H1 (cell line): ENCODE results near the gene CDC5L. TPM values are rescaled to one million over a fixed set of nuclear protein-coding genes. Genes with fewer than 3 reads are reported as not detected.

Experiments used
- CTCF ChIA-PET: fragments of 300-600 bp; sonication (Branson Sonifier 250); formaldehyde crosslinking; loops from one replicate; lab custom pipeline; 2021; ENCODE audit not compliant: partially characterized antibody; lab: Charles Lee
- POLR2A ChIA-PET: fragments of 300-600 bp; sonication (Branson Sonifier 250); formaldehyde crosslinking; loops from one replicate; lab custom pipeline; 2021; ENCODE audit warnings: inconsistent platforms; ENCODE audit not compliant: partially characterized antibody; lab: Charles Lee
- DNase-seq, 2 experiments: peaks; one replicate each; pipeline versions ENCODE4 v3.0.0 to v3.0.0-alpha.2; 2010 to 2022; ENCODE audit warnings: low spot score in 2 of 2, low read depth in 1 of 2, mixed read lengths in 1 of 2
- FAIRE-seq: peaks from 2 replicates; lab custom pipeline; 2011; peaks lifted over from hg19 to GRCh38; lab: Jason Lieb, UNC
- H2AFZ ChIP-seq: 2 replicates; pipeline ENCODE4 v1.8.1; 2012; ENCODE audit warnings: low read length, inconsistent platforms
- H2AK5ac ChIP-seq: 2 replicates; pipeline ENCODE4 v1.6.1; 2013; ENCODE audit warnings: low read depth, low read length
- H2BK120ac ChIP-seq: replicated peaks from 2 replicates; pipeline ENCODE3; 2013; ENCODE audit warnings: low read depth, low read length, inconsistent platforms
- H2BK12ac ChIP-seq: 2 replicates; pipeline ENCODE4 v1.6.1; 2013; ENCODE audit warnings: low read depth, low read length
- H2BK15ac ChIP-seq: 2 replicates; pipeline ENCODE4 v1.6.1; 2013; ENCODE audit warnings: low read length
- H2BK20ac ChIP-seq: 2 replicates; pipeline ENCODE4 v1.6.1; 2013; ENCODE audit warnings: low read length
- H2BK5ac ChIP-seq: 2 replicates; pipeline ENCODE4 v1.6.1; 2013; ENCODE audit warnings: low read depth, low read length
- H3K14ac ChIP-seq: 2 replicates; pipeline ENCODE4 v1.6.1; 2013; ENCODE audit warnings: inconsistent platforms; ENCODE audit not compliant: insufficient read length
- H3K18ac ChIP-seq: 2 replicates; pipeline ENCODE4 v1.6.1; 2013; ENCODE audit warnings: low read length; ENCODE audit errors: extremely low read depth
- H3K23ac ChIP-seq: 2 replicates; pipeline ENCODE4 v1.6.1; 2013; ENCODE audit warnings: inconsistent platforms; ENCODE audit not compliant: insufficient read length
- H3K23me2 ChIP-seq: 2 replicates; pipeline ENCODE4 v1.6.1; 2013; ENCODE audit warnings: low read depth, low read length
- H3K27ac ChIP-seq: 2 replicates; pipeline ENCODE4 v1.6.1; 2011; ENCODE audit warnings: low read depth, low read length, inconsistent platforms
- H3K27me3 ChIP-seq, 4 experiments: replicated peaks in 1 of 4; 1 replicate in 1 of 4; 2 replicates in 3 of 4; pipeline versions ENCODE4 v1.6.1 to v1.8.1; 2011 to 2013; ENCODE audit warnings: low read length in 3 of 4, mild to moderate bottlenecking in 3 of 4, inconsistent platforms in 2 of 4, mixed read lengths in 2 of 4, moderate library complexity in 1 of 4; ENCODE audit not compliant: control insufficient read depth in 3 of 4, insufficient read depth in 3 of 4; ENCODE audit errors: extremely low read depth in 1 of 4
- H3K36me3 ChIP-seq, 4 experiments: 2 replicates each; pipeline versions ENCODE4 v1.6.1 to v1.8.1; 2011 to 2013; ENCODE audit warnings: mild to moderate bottlenecking in 4 of 4, low read length in 3 of 4, moderate library complexity in 2 of 4, control low read depth in 1 of 4, inconsistent platforms in 1 of 4; ENCODE audit not compliant: insufficient read depth in 4 of 4, control insufficient read depth in 2 of 4
- H3K4ac ChIP-seq: replicated peaks from 2 replicates; pipeline ENCODE3; 2013; ENCODE audit warnings: low read length, low read depth, mixed read lengths, inconsistent platforms; ENCODE audit not compliant: insufficient read length
- H3K4me1 ChIP-seq, 4 experiments: replicated peaks in 1 of 4; 1 replicate in 1 of 4; 2 replicates in 3 of 4; pipeline versions ENCODE4 v1.6.1 to v1.8.1; 2011 to 2013; ENCODE audit warnings: low read length in 3 of 4, inconsistent platforms in 2 of 4, mixed read lengths in 1 of 4; ENCODE audit not compliant: insufficient read depth in 4 of 4, control insufficient read depth in 3 of 4
- H3K4me2 ChIP-seq, 2 experiments: 2 replicates each; pipeline versions ENCODE4 v1.6.1 to v1.8.1; 2011 to 2013; ENCODE audit warnings: low read depth in 2 of 2, low read length in 2 of 2, control low read depth in 1 of 2, inconsistent platforms in 1 of 2, mild to moderate bottlenecking in 1 of 2; ENCODE audit not compliant: insufficient read depth in 1 of 2
- H3K4me3 ChIP-seq, 4 experiments: fragments of 200-600, 300-600 bp in 1 of 4; sonication (generic), shearing (Covaris generic), sonication (Bioruptor Twin) in 1 of 4; 2 replicates each; pipeline versions ENCODE4 v1.5.1 to v1.8.1; 2011 to 2016; ENCODE audit warnings: low read length in 4 of 4, low read depth in 3 of 4, control low read depth in 2 of 4, inconsistent platforms in 2 of 4, mild to moderate bottlenecking in 2 of 4, mixed read lengths in 1 of 4, moderate library complexity in 1 of 4; ENCODE audit not compliant: insufficient read depth in 2 of 4; ENCODE audit errors: extremely low read depth in 1 of 4
- H3K56ac ChIP-seq: replicated peaks from 2 replicates; pipeline ENCODE3; 2013; ENCODE audit warnings: low read depth, mild to moderate bottlenecking, mixed read lengths, low read length, inconsistent platforms; ENCODE audit not compliant: insufficient read length
- H3K79me1 ChIP-seq: 2 replicates; pipeline ENCODE4 v1.6.1; 2013; ENCODE audit warnings: low read depth, low read length, control low read depth
- H3K79me2 ChIP-seq, 2 experiments: 2 replicates each; pipeline versions ENCODE4 v1.6.1 to v1.8.1; 2012 to 2013; ENCODE audit warnings: low read length in 2 of 2, mild to moderate bottlenecking in 2 of 2, inconsistent platforms in 1 of 2; ENCODE audit not compliant: insufficient read depth in 2 of 2, control insufficient read depth in 1 of 2
- H3K9ac ChIP-seq, 4 experiments: replicated peaks in 1 of 4; 1 replicate in 1 of 4; 2 replicates in 3 of 4; pipeline versions ENCODE4 v1.6.1 to v1.8.1; 2011 to 2013; ENCODE audit warnings: low read depth in 3 of 4, low read length in 3 of 4, control low read depth in 2 of 4, mild to moderate bottlenecking in 2 of 4, moderate library complexity in 2 of 4, inconsistent platforms in 1 of 4; ENCODE audit errors: extremely low read depth in 1 of 4
- H3K9me3 ChIP-seq, 2 experiments: 2 replicates each; pipeline versions ENCODE4 v1.6.1 to v1.8.1; 2012 to 2013; ENCODE audit warnings: mild to moderate bottlenecking in 2 of 2, moderate library complexity in 2 of 2, control low read depth in 1 of 2, inconsistent platforms in 1 of 2, low read depth in 1 of 2, low read length in 1 of 2, mixed read lengths in 1 of 2; ENCODE audit not compliant: insufficient read depth in 2 of 2
- H4K20me1 ChIP-seq, 2 experiments: replicated peaks in 1 of 2; 2 replicates each; pipeline versions ENCODE3 to v1.8.1; 2011 to 2013; ENCODE audit warnings: inconsistent platforms in 2 of 2, low read length in 2 of 2, mild to moderate bottlenecking in 1 of 2; ENCODE audit not compliant: insufficient read depth in 2 of 2, control insufficient read depth in 1 of 2
- H4K5ac ChIP-seq: 2 replicates; pipeline ENCODE4 v1.6.1; 2013; ENCODE audit warnings: low read length, low read depth, mixed read lengths, inconsistent platforms; ENCODE audit not compliant: insufficient read length
- H4K8ac ChIP-seq: 2 replicates; pipeline ENCODE4 v1.8.0; 2013; ENCODE audit warnings: mild to moderate bottlenecking, moderate library complexity, low read length, inconsistent platforms; ENCODE audit not compliant: insufficient read depth; ENCODE audit errors: extremely low read depth
- H4K91ac ChIP-seq: replicated peaks from 2 replicates; pipeline ENCODE3; 2013; ENCODE audit warnings: low read length, mixed read lengths, inconsistent platforms; ENCODE audit not compliant: insufficient read length
- CEBPB ChIP-seq: IDR thresholded peaks from 2 replicates; pipeline ENCODE4 v1.6.1; 2012; ENCODE audit warnings: low read depth, low read length
- CREB1 ChIP-seq: IDR thresholded peaks from 2 replicates; pipeline ENCODE4 v1.6.1; 2012; ENCODE audit warnings: inconsistent platforms
- EGR1 ChIP-seq: IDR thresholded peaks from 2 replicates; pipeline ENCODE4 v1.6.1; 2011; ENCODE audit warnings: low read depth, low read length, borderline replicate concordance
- JUND ChIP-seq: IDR thresholded peaks from 2 replicates; pipeline ENCODE4 v1.6.1; 2011; ENCODE audit warnings: mild to moderate bottlenecking, improper control_type of control experiment, low read length
- KDM1A ChIP-seq: fragments of 200-600, 300-600 bp; sonication (generic); IDR thresholded peaks from 2 replicates; pipeline ENCODE4 v1.7.1; 2016; ENCODE audit warnings: mild to moderate bottlenecking, low read length, borderline replicate concordance
- MAFK ChIP-seq: IDR thresholded peaks from 2 replicates; pipeline ENCODE4 v1.6.1; 2012; ENCODE audit warnings: low read depth, mild to moderate bottlenecking, improper control_type of control experiment, low read length
- NRF1 ChIP-seq: IDR thresholded peaks from 2 replicates; pipeline ENCODE4 v1.6.1; 2011; ENCODE audit warnings: mild to moderate bottlenecking, low read depth, low read length, improper control_type of control experiment
- RNF2 ChIP-seq: fragments of 200-900, 300-1000 bp; sonication (generic); IDR thresholded peaks from 2 replicates; pipeline ENCODE4 v1.7.1; 2016; ENCODE audit warnings: borderline replicate concordance, low read depth, mild to moderate bottlenecking, antibody characterized with exemption, low read length; ENCODE audit not compliant: poor library complexity, severe bottlenecking; ENCODE audit errors: missing control alignments
- SIN3A ChIP-seq, 2 experiments: IDR thresholded peaks in 1 of 2; conservative IDR thresholded peaks in 1 of 2; 2 replicates each; pipeline ENCODE4 v1.6.1; 2011 to 2012; ENCODE audit warnings: low read length in 2 of 2, improper control_type of control experiment in 1 of 2, low read depth in 1 of 2, mild to moderate bottlenecking in 1 of 2
- SIRT6 ChIP-seq: IDR thresholded peaks from one replicate; pipeline ENCODE4 v1.7.1; 2012; ENCODE audit warnings: low read length, inconsistent platforms
- SP1 ChIP-seq: IDR thresholded peaks from 2 replicates; pipeline ENCODE4 v1.6.1; 2011; ENCODE audit warnings: low read depth, low read length
- SRF ChIP-seq: IDR thresholded peaks from 2 replicates; pipeline ENCODE4 v1.6.1; 2011; ENCODE audit warnings: mild to moderate bottlenecking, low read depth, low read length, moderate library complexity
- TCF12 ChIP-seq: IDR thresholded peaks from 2 replicates; pipeline ENCODE4 v1.6.1; 2011; ENCODE audit warnings: low read depth, mild to moderate bottlenecking, low read length
- ZNF274 ChIP-seq: IDR thresholded peaks from 2 replicates; pipeline ENCODE4 v1.7.0; 2012; ENCODE audit warnings: low read length, borderline replicate concordance; ENCODE audit errors: extremely low read depth
- WGBS, 2 experiments: shearing (Covaris generic) in 1 of 2; methylation state at CpG; one replicate each; pipeline versions ENCODE4 v1.1.6 to v1.1.7; 2013 to 2015; ENCODE audit warnings: low lambda C conversion rate in 2 of 2, mixed read lengths in 2 of 2, inconsistent platforms in 1 of 2, low coverage in 1 of 2, missing lambda C conversion rate in 1 of 2; ENCODE audit not compliant: insufficient replicate concordance in 2 of 2, insufficient coverage in 1 of 2, insufficient read length in 1 of 2; ENCODE audit errors: extremely low coverage in 1 of 2, missing lambda C conversion rate in 1 of 2; 5-methylcytosine and 5-hydroxymethylcytosine counted together
- polyA plus RNA-seq, 7 experiments: library from polyadenylated mRNA; depleted of rRNA in 3 of 7; stranded (reverse) in 5 of 7; unstranded in 2 of 7; fragments of >200 nt in 5 of 7; fragments of 200-250 nt in 2 of 7; gene quantifications; 1 replicate in 5 of 7; 2 replicates in 1 of 7; 4 replicates in 1 of 7; pipeline versions ENCODE4 v1.2.1 to v1.2.3, GENCODE V29; 2011 to 2013; ENCODE audit warnings: missing spikeins in 2 of 7, mixed read lengths in 2 of 7
- total RNA-seq: library from RNA; stranded (reverse); fragmentation: NEBNext Ultra II Directional; extraction: Animal tissue kit (Norgen Biotek cat#: 25700); gene quantifications from 2 replicates; pipeline ENCODE4 v1.2.1, GENCODE V29; 2021

Gene CDC5L
- total and polyA plus RNA-seq, 2 of the 8 experiments (the other 6 are each of a cell fraction or from before 2014, with no cell fraction given) = 8.4 to 32.8 TPM

DNA sequence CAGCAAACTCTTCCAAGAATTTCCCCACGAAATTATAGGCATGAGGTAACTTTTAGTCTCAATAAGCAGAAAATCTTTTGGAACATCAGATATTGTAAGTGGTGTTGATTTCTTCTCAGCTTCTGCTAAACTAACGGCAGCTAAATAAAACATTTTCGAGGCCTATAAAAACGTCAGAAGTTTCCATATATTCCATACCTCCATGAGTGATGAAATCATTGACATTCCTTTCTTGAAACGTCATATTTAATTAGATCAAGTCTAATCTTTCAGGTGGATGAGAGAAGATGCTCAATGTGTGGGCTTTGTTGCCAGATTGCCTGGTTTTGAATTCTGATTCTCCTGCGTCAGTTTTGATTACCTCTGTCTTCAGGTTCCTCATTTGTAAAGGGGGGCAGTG lies 81.3 kb downstream of the CDC5L start:
- Histone ChIP-seq H2AK5ac (no peak overlapping the region), H2BK15ac (no peak overlapping the region), H2BK20ac (no peak overlapping the region), H3K4me2 (no peak overlapping the region), H3K27ac (no peak overlapping the region), H2AFZ (no peak overlapping the region), H4K8ac (no peak overlapping the region), H3K18ac (no peak overlapping the region), H4K5ac (no peak overlapping the region), H3K4me3 (no peak overlapping the region), H4K91ac (no peak overlapping the region), H3K23ac (no peak overlapping the region), H3K4me1 (peaks cover 0 to 10% (median 7%) of the 10 kb centered on the region in 4 experiments; a peak in 5 of 7 replicates), H3K4ac (no peak overlapping the region), H3K56ac (no peak overlapping the region), H3K9me3 (no peaks in the 10 kb centered on the region), H3K79me1 (no peaks in the 10 kb centered on the region), H4K20me1 (no peaks in the 10 kb centered on the region), H2BK5ac (no peak overlapping the region), H3K14ac (no peak overlapping the region), H3K9ac (no peak overlapping the region), H3K79me2 (no peaks in the 10 kb centered on the region), H3K36me3 (no peaks in the 10 kb centered on the region), H3K27me3 (no peaks in the 10 kb centered on the region; a peak in 1 of 7 replicates), H2BK120ac (no peak overlapping the region), H2BK12ac (no peak overlapping the region), H3K23me2 (no peaks in the 10 kb centered on the region)
- CTCF ChIA-PET = interaction anchor here (1.0 to 12.1 kb wide), 10 partner anchors 9 to 162 kb away, joined by 3 to 135 read pairs (median 4); no protein-coding TSS in a partner anchor
- DNase-seq (no peak), FAIRE-seq (no peak)
- POLR2A ChIA-PET = no interaction called here
- TF ChIP-seq EGR1 (no peak), CREB1 (no peak), JUND (no peak), NRF1 (no peak), MAFK (no peak), SRF (no peak), ZNF274 (no peak), SP1 (no peak), CEBPB (no peak), SIRT6 (no peak), RNF2 (no peak), KDM1A (no peak), TCF12 (no peak), SIN3A (conservative IDR thresholded peaks at IDR 0.05 in 1 of 2, IDR thresholded peaks at IDR 0.05 in 1 of 2; ENCODE audit: low read depth in 1 of 2, low read length in 2 of 2) (no peak)
- 83% methylated on average over 6 of the region's 6 CpGs; no CpG with 5 or more reads in 1 of the 2 experiments for WGBS, 2 experiments
